CD14-positive monocyte (primary cell): ENCODE data around the gene SLCO3A1. TPM values are rescaled to one million over a fixed set of nuclear protein-coding genes. Genes with fewer than 3 reads are reported as not detected.

Source experiments
- DNase-seq, 3 donors: peaks; one replicate each; pipeline ENCODE4 v3.0.0-alpha.2; 2011 to 2022
- H2AFZ ChIP-seq: 2 replicates; pipeline ENCODE4 v1.6.0; 2012; ENCODE audit warnings: mild to moderate bottlenecking, low read depth, low read length, inconsistent platforms; ENCODE audit not compliant: insufficient read depth, poor library complexity, severe bottlenecking
- H3K27ac ChIP-seq, 2 donors: 1 replicate in 1 of 2; 2 replicates in 1 of 2; pipeline ENCODE4 v1.5.1; 2012 to 2013; ENCODE audit warnings: low read length in 2 of 2, control low read depth in 1 of 2, inconsistent platforms in 1 of 2, low read depth in 1 of 2, mild to moderate bottlenecking in 1 of 2
- H3K27me3 ChIP-seq, 2 donors: one replicate each; pipeline versions ENCODE4 v1.6.0 to v1.6.1; 2011 to 2013; ENCODE audit warnings: low read length in 2 of 2; ENCODE audit not compliant: control insufficient read depth in 2 of 2, insufficient read depth in 2 of 2
- H3K36me3 ChIP-seq, 2 donors: replicated peaks in 1 of 2; 1 replicate in 1 of 2; 2 replicates in 1 of 2; pipeline versions ENCODE4 v1.5.1 to v1.6.1; 2012 to 2013; ENCODE audit warnings: low read length in 2 of 2, control low read depth in 1 of 2, inconsistent platforms in 1 of 2, mild to moderate bottlenecking in 1 of 2; ENCODE audit not compliant: insufficient read depth in 2 of 2, control insufficient read depth in 1 of 2
- H3K4me1 ChIP-seq, 2 donors: 1 replicate in 1 of 2; 2 replicates in 1 of 2; pipeline versions ENCODE4 v1.5.1 to v1.6.1; 2012 to 2013; ENCODE audit warnings: low read length in 2 of 2, control low read depth in 1 of 2, inconsistent platforms in 1 of 2, mild to moderate bottlenecking in 1 of 2, moderate library complexity in 1 of 2; ENCODE audit not compliant: insufficient read depth in 2 of 2, control insufficient read depth in 1 of 2
- H3K4me2 ChIP-seq: replicated peaks from 2 replicates; pipeline ENCODE3; 2012; ENCODE audit warnings: low read length, moderate library complexity, mild to moderate bottlenecking; ENCODE audit not compliant: poor library complexity, severe bottlenecking; ENCODE audit errors: extremely low read depth
- H3K4me3 ChIP-seq, 3 experiments: fragments of 200-600 bp in 1 of 3; sonication (generic) in 1 of 3; replicated peaks in 1 of 3; 1 replicate in 2 of 3; 2 replicates in 1 of 3; pipeline ENCODE4 v1.5.1; 2011 to 2013; ENCODE audit warnings: low read length in 3 of 3, mild to moderate bottlenecking in 3 of 3, control low read depth in 2 of 3, low read depth in 2 of 3, inconsistent platforms in 1 of 3, moderate library complexity in 1 of 3
- H3K79me2 ChIP-seq: 2 replicates; pipeline ENCODE4 v1.6.0; 2012; ENCODE audit warnings: mild to moderate bottlenecking, control low read depth, inconsistent platforms, low read length, moderate library complexity; ENCODE audit not compliant: insufficient read depth
- H3K9ac ChIP-seq: 2 replicates; pipeline ENCODE4 v1.6.0; 2017; ENCODE audit warnings: low read length, mild to moderate bottlenecking; ENCODE audit not compliant: insufficient read depth, poor library complexity, severe bottlenecking
- H3K9me3 ChIP-seq, 2 donors: replicated peaks in 1 of 2; 1 replicate in 1 of 2; 2 replicates in 1 of 2; pipeline versions ENCODE4 v1.5.1 to v1.6.1; 2012 to 2013; ENCODE audit warnings: low read length in 2 of 2, control low read depth in 1 of 2; ENCODE audit not compliant: control insufficient read depth in 1 of 2, insufficient read depth in 1 of 2
- H4K20me1 ChIP-seq: 2 replicates; pipeline ENCODE4 v1.6.0; 2012; ENCODE audit warnings: mild to moderate bottlenecking, low read length, control low read depth, moderate library complexity; ENCODE audit not compliant: insufficient read depth
- H3K27ac Mint-ChIP-seq, 7 donors: one replicate each; pipeline ENCODE4 v1.8.0; 2020; ENCODE audit warnings: mild to moderate bottlenecking in 7 of 7, mixed read lengths in 7 of 7, moderate library complexity in 6 of 7, inconsistent platforms in 2 of 7
- H3K27me3 Mint-ChIP-seq, 3 donors: one replicate each; pipeline ENCODE4 v1.8.0; 2021 to 2022; ENCODE audit warnings: low read depth in 3 of 3, mild to moderate bottlenecking in 3 of 3, mixed read lengths in 3 of 3, moderate library complexity in 3 of 3, inconsistent platforms in 1 of 3
- H3K36me3 Mint-ChIP-seq, 2 donors: one replicate each; pipeline ENCODE4 v1.8.0; 2020; ENCODE audit warnings: mixed read lengths in 2 of 2, inconsistent platforms in 1 of 2, mild to moderate bottlenecking in 1 of 2
- H3K4me1 Mint-ChIP-seq: one replicate; pipeline ENCODE4 v1.8.0; 2020; ENCODE audit warnings: mild to moderate bottlenecking, mixed read lengths
- H3K4me3 Mint-ChIP-seq, 2 donors: one replicate each; pipeline ENCODE4 v1.8.0; 2020; ENCODE audit warnings: mild to moderate bottlenecking in 2 of 2, mixed read lengths in 2 of 2, moderate library complexity in 1 of 2
- H3K9me3 Mint-ChIP-seq, 7 donors: one replicate each; pipeline ENCODE4 v1.8.0; 2020 to 2022; ENCODE audit warnings: mixed read lengths in 7 of 7, mild to moderate bottlenecking in 6 of 7, moderate library complexity in 6 of 7, inconsistent platforms in 2 of 7
- WGBS: methylation state at CpG from one replicate; pipeline ENCODE4 v1.1.5; 2013; ENCODE audit warnings: missing lambda C conversion rate; ENCODE audit not compliant: insufficient coverage; 5-methylcytosine and 5-hydroxymethylcytosine counted together
- intact Hi-C, 2 donors: fragments of 100-400 bp; cut with micrococcal nuclease; formaldehyde crosslinking; loops; one replicate each; pipeline versions ENCODE4 v1.15.0 to v1.15.1; 2023
- polyA plus RNA-seq, 3 donors: library from polyadenylated mRNA; depleted of rRNA in 1 of 3; unstranded in 2 of 3; stranded (reverse) in 1 of 3; fragments of 300-500 nt in 2 of 3; fragments of >200 nt in 1 of 3; fragmentation: Illumina TruSeq in 2 of 3; gene quantifications; 1 replicate in 2 of 3; 2 replicates in 1 of 3; pipeline ENCODE4 v1.2.3, GENCODE V29; 2012 to 2021
- TF ChIP-seq, protein P1 (sequence below): fragments of 200-600 bp; IDR thresholded peaks from one replicate; pipeline ENCODE4 v1.8.0; 2022; ENCODE audit warnings: antibody characterized with exemption, mild to moderate bottlenecking

Gene SLCO3A1
- polyA plus RNA-seq, 3 donors = 53.7 to 76.2 (median 62.8) TPM

DNA sequence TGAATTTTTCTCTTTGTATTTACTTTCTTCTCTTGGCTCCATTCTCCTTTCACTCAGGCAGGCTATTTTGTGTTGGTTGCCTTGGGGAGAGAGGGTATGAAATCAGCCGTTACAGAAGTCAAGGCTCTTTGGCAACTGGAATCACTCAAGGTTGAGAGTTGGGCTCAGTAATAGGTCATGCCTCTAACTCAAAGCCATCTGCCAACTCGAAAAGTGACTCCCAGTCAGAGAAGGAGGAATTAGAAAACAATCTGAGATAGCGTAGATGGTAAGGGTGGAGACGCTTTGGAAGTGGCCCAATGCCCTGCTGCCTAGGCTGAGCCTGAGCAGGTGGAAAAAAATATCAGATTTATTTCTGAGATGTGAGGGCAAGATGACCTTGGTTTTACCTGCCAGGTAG lies 334.5 kb downstream of the SLCO3A1 start:
- no peak overlapping the region for H3K4me2 ChIP-seq
- no peaks in the 10 kb centered on the region for H3K36me3 ChIP-seq
- TF ChIP-seq, protein P1, sequence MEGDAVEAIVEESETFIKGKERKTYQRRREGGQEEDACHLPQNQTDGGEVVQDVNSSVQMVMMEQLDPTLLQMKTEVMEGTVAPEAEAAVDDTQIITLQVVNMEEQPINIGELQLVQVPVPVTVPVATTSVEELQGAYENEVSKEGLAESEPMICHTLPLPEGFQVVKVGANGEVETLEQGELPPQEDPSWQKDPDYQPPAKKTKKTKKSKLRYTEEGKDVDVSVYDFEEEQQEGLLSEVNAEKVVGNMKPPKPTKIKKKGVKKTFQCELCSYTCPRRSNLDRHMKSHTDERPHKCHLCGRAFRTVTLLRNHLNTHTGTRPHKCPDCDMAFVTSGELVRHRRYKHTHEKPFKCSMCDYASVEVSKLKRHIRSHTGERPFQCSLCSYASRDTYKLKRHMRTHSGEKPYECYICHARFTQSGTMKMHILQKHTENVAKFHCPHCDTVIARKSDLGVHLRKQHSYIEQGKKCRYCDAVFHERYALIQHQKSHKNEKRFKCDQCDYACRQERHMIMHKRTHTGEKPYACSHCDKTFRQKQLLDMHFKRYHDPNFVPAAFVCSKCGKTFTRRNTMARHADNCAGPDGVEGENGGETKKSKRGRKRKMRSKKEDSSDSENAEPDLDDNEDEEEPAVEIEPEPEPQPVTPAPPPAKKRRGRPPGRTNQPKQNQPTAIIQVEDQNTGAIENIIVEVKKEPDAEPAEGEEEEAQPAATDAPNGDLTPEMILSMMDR = no peak
- H3K79me2 ChIP-seq = no peaks in the 10 kb centered on the region
- H3K36me3 Mint-ChIP-seq = no peaks in the 10 kb centered on the region
- H3K27me3 Mint-ChIP-seq = peaks cover 1 to 3% (median 2%) of the 10 kb centered on the region in 3 donors
- no peaks in the 10 kb centered on the region for H4K20me1 ChIP-seq
- H3K4me3 ChIP-seq = no peak overlapping the region
- H3K27ac Mint-ChIP-seq = no peak overlapping the region
- no peak overlapping the region for H3K9ac ChIP-seq
- 100% methylated on average over 3 of the region's 4 CpGs for WGBS
- H3K27ac ChIP-seq = no peak overlapping the region
- peaks cover 0 to 8% (median 0%) of the 10 kb centered on the region in 7 donors for H3K9me3 Mint-ChIP-seq
- H3K27me3 ChIP-seq = no peaks in the 10 kb centered on the region
- no peak overlapping the region for H2AFZ ChIP-seq
- no peaks in the 10 kb centered on the region for H3K4me1 ChIP-seq
- intact Hi-C loops = no loop called here
- no peaks in the 10 kb centered on the region for H3K4me1 Mint-ChIP-seq
- H3K4me3 Mint-ChIP-seq = no peak overlapping the region
- H3K9me3 ChIP-seq = no peaks in the 10 kb centered on the region
- no peak for DNase-seq

DNA sequence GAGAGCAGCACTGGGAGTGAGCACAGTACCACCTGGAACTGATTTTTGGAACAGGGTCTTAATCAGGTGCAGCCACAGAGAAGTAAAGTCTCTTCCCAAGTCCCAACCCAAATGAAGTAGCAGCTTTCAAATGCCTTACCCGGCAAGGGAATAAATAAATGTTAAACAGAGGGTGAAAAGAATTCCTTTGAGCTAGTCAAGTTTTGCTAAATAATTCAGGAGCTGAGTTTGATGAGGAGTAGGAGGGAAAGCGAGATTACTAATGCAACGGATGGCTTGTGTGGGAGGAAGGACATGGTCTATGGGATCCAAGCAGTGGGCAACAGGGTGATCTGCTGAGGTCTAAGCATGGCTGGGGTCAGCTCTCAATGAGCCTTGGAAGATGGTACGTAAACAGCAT lies 335.7 kb downstream of the SLCO3A1 start:
- H3K4me1 ChIP-seq = no peaks in the 10 kb centered on the region
- Mint-ChIP-seq H3K4me1 (no peaks in the 10 kb centered on the region), H3K27ac (no peak overlapping the region), H3K36me3 (no peaks in the 10 kb centered on the region), H3K9me3 (peaks cover 0 to 2% (median 0%) of the 10 kb centered on the region in 7 donors), H3K4me3 (no peak overlapping the region), H3K27me3 (peaks cover 1 to 3% (median 3%) of the 10 kb centered on the region in 3 donors)
- no peak overlapping the region for H3K4me3 ChIP-seq
- DNase-seq = no peak
- H3K27me3 ChIP-seq = no peaks in the 10 kb centered on the region
- H2AFZ ChIP-seq = no peak overlapping the region
- TF ChIP-seq, protein P1 = no peak
- no peak overlapping the region for H3K9ac ChIP-seq
- no peaks in the 10 kb centered on the region for H3K79me2 ChIP-seq
- H3K36me3 ChIP-seq = no peaks in the 10 kb centered on the region
- intact Hi-C loops = no loop called here
- 82% methylated on average over 4 of the region's 4 CpGs for whole genome bisulfite sequencing
- H4K20me1 ChIP-seq = no peaks in the 10 kb centered on the region
- no peak overlapping the region for H3K4me2 ChIP-seq
- no peaks in the 10 kb centered on the region for H3K9me3 ChIP-seq
- no peak overlapping the region for H3K27ac ChIP-seq
